K562 treated with DMSO at 1 percent for 48 hours (cell line): ENCODE data around the gene HNRNPK. TPM values are rescaled to one million over a fixed set of nuclear protein-coding genes. Genes with fewer than 3 reads are reported as not detected.

ENCODE experiments used
- total RNA-seq: library from RNA; unstranded; fragments of 300-600 nt; gene quantifications from 2 replicates; pipeline ENCODE4 v1.2.3, GENCODE V29; 2022; ENCODE audit warnings: low replicate concordance; ENCODE audit errors: extremely low read depth

Gene HNRNPK
- total RNA-seq = 327 TPM in 1 of 2 replicates, not detected in the other

DNA sequence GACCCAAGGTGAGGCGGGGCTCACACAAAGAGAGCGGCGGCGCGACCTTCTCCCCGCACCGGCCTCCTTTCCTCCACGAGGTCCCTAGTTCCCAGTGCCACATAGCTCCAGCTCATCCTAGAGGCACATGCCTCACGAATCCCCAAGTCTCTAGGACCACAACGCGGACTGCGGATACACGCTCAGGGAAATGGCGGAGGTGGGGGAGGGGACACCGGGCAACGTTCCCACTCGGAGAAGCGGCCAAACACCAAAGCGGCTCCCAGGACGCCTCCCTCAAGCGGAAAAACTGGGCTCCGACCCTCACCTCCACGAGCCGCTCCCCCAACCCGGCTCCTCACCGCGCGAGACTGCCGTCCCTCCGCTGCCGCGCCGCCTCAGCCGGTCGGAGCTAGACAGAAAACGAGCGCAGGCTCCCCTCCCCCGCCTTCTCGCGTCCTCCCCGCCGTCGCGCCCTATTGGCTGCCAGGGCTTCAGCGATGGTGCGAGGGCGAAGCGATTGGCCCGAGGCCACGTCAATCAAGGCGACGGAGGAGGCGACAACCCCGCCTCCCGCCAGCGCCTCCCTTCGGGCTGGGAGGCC lies at the start of gene HNRNPK:
HNRNPK (minus strand) TSS at position 404 of the 583 bp plus-strand sequence. CDS start 1,963 bp downstream, outside the sequence.

DNA sequence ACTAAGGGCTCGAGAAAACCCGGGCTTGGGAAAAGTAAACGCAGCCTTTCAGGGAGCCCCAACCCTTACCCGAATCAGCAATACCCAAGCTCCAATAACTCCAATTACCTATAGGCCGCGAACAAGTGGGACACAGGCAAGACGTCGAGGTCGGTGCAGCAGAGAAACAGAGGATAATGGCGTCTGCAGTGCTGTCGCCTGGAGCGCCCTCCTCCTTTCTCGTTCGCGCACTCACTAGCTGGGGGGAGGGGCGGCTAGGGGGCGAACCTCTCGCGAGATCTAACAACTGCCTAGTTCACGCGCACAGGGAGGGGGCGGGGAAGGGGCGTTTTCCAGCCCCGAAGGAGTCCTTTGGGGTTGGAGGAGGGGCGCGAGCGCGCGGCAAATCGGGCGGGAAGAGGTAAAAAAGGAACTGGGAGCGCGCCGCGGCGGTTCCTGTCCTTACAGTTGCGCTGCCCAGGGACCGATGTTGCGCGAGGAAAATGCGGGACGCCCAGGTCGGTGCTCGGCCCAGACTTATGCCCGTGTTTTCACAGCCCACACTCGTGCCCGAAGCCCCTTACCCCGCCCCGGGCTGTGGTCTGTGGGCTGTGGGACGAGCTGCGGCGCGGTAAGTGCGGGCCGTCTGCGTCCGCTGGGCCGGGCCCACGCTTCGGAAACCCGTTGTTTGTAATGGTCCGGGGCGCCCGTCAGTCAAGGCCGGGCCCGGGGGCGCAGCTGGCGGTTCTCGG lies 545 bp upstream of the HNRNPK start, which contains the start of gene RMI1:
RMI1 (plus strand) TSS at position 411 of the 731 bp plus-strand sequence. CDS start 20,182 bp downstream, outside the sequence.

GRCh38 chr9:83920927-83921707 lies 58.9 kb downstream of the HNRNPK start, which contains the start of gene KIF27:
KIF27 (minus strand) TSS chr9:83921432; CDS start chr9:83915591, 5,841 bp downstream.

Other genes with a start within 250 kb of the HNRNPK start
- gene GKAP1, start 162.4 kb downstream of the HNRNPK start, total RNA-seq = not detected in 2 replicates
- not detected in 2 replicates for gene KIF27, start 58.8 kb downstream of the HNRNPK start, total RNA-seq
- not detected in 2 replicates for gene RMI1, start 590 bp upstream of the HNRNPK start, total RNA-seq